Frontal cortex (tissue), 4 donors: Measurements from ENCODE around the gene FLCN. TPM values are rescaled to one million over a fixed set of nuclear protein-coding genes. Genes with fewer than 3 reads are reported as not detected.
A peak's percentile ranks its signal among the peaks of the same experiment; 100 is the strongest.
"Not testable (repeated sequence)": the region's sequence is repeated elsewhere in the genome, so short reads cannot be mapped to it uniquely, and the experiment has no call there.

Experiments
- DNase-seq, 2 donors: peaks; one replicate each; pipeline ENCODE4 v3.0.0; 2012; ENCODE audit warnings: low spot score in 2 of 2
- FAIRE-seq: peaks from 2 replicates; lab custom pipeline; 2012; peaks lifted over from hg19 to GRCh38; lab: Jason Lieb, UNC
- total RNA-seq: library from RNA; depleted of rRNA; stranded (reverse); fragments of >200 nt; gene quantifications from one replicate; pipeline ENCODE4 v1.2.3, GENCODE V29; 2014
- donor health status: control.
- donor health status: control.
- donor health status: control.

FLCN gene, protein sequence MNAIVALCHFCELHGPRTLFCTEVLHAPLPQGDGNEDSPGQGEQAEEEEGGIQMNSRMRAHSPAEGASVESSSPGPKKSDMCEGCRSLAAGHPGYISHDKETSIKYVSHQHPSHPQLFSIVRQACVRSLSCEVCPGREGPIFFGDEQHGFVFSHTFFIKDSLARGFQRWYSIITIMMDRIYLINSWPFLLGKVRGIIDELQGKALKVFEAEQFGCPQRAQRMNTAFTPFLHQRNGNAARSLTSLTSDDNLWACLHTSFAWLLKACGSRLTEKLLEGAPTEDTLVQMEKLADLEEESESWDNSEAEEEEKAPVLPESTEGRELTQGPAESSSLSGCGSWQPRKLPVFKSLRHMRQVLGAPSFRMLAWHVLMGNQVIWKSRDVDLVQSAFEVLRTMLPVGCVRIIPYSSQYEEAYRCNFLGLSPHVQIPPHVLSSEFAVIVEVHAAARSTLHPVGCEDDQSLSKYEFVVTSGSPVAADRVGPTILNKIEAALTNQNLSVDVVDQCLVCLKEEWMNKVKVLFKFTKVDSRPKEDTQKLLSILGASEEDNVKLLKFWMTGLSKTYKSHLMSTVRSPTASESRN
- total RNA-seq, result 31.4 TPM

DNA sequence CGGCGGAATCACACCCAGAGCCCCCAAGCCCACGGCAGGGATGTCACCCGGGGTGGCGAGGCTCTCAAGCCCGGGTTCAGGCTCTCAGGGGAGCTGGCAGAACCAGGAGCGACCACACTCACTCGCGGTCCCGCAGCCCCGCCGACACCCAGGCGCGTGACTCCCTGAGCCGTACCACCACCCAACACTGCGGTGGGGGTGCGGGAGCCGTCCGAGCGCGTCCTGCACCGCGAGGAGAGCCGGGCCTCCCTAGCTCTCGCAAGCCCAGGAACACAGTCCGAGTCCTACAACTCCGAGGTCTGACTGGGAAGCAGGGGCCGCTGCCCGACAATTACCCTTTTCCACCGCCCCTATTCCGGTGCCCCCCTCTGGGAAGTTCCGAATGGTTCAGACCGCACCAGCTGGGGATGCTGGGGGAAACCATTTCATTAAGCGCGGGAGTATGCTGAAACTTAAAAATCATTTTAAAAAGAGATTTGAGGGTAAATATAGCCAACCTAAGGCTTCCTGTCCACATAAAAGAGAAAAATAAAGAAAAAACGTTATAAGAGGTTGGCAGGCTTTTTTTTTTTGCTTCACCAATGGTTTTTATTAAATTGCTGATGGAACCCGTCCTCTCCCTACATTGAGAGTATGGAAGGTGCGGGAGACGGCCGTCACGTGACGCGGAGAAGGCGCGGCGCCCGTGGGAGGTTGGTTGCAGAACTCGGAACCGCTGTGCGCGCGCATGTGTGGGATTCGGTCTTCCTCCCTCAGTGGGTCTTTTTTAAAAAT lies at the start of gene FLCN:
Gene FLCN (minus strand): TSS at position 143 of the 774 bp plus-strand sequence. CDS start 9,031 bp downstream, outside the sequence.
- FAIRE-seq, result no peak
- peak; percentile 84 to 85 for DNase-seq

DNA sequence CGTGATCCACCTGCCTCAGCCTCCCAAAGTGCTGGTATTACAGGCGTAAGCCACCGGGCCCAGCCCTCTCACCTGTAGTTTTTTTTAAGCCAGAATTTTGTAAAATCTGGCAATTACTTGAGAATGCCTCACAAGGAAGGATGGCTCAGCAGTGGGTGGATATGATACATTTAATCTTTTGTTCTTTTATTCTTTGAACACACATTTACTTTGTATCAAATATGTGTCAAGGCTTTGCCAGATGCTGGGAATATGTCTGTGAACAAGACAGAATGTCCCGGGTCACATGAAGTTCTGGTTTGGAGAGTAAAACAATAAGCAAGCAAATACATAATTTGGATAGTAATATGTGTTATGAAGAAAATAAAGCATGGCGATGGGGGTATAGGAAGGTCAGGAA lies 49.0 kb upstream of the FLCN start:
- FAIRE-seq (no peak), DNase-seq (no peak)

DNA sequence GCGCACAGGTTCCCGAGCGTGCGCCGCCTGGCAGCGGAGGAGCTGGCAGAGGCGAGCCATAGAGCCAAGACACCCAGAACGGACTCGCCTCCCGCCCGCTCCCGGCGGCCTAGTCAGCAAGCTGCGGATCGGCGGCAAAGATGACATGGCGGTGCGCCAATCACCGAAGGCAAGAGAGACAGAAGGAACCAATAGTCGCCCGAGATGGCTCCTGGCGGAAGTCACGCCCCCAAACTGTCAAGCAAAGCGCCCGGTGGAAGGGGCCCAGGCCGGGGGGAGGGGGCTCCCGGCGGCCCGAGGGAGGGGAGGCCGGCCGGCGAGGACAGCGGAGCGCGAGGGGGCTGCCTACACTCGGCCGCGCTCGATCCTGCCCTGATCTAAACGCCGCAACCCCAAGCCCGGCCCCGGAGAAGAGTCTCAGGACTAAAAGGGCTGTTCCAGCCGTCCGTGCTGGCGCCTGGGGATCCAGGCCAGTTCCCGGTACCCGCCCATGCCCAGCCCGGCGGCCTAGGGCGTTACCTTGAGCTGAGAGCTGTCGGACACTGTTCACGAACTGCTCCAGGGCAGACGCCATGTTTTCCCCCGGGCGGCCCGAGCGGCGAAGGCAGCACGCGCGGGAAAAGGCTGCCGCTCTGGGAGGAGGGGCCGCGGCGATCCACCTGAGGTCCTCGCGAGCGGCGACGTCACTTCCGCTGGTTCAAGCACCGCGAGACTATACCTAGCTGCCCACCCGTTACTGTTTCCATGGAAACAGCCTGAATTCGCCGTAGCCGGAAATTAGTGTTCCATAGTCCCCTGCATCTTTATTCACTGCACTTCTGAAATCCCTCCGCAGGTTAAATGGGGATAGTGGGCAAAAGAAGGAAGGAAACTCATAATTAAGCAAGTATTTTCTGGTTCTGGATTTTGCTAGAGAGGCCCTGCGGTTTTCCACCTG lies 43.9 kb upstream of the FLCN start, which contains the start of gene COPS3:
Gene COPS3 (minus strand): TSS at position 634 of the 937 bp plus-strand sequence. CDS start 60 bp downstream, at position 574.
- FAIRE-seq (peak; percentile 65), DNase-seq (peak; percentile 91 to 97)

DNA sequence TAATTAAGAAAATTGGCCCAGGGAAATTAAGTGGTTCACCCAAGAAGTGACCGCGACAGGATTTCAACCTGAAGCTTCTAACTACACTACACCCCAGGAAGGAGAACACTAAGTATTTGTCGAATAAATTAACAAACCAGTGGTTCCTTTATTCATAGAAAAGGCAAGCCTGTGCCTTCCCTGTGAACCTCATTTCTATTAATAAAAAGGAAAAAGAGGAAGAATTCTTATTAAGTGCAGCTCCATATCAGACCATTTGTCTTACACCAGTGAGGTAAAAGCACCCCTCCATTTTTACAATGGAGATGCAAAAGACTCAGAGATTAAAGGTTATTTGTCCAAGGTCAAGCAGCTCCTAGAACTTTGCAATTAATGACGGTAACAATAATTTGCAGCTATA lies 42.3 kb upstream of the FLCN start:
- DNase-seq (no peak), FAIRE-seq (no peak)

DNA sequence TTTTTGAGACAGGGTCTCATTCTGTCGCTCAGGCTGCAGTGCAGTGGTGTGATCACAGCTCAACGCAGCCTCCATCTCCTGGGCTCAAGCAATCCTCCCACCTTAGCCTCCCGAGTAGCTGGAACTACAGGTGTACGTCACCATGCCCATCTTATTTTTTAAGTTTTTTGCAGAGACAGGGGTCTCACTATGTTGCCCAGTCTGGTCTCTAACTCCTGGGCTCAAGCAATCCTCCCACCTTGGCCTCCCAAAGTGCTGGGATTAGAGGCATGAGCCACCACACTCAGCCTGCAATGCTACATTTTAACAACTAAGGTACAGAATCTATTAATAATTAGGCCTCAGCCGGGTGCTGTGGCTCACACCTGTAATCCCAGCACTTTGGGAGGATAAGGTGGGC lies 40.5 kb upstream of the FLCN start:
- DNase-seq, FAIRE-seq: not testable (repeated sequence)

DNA sequence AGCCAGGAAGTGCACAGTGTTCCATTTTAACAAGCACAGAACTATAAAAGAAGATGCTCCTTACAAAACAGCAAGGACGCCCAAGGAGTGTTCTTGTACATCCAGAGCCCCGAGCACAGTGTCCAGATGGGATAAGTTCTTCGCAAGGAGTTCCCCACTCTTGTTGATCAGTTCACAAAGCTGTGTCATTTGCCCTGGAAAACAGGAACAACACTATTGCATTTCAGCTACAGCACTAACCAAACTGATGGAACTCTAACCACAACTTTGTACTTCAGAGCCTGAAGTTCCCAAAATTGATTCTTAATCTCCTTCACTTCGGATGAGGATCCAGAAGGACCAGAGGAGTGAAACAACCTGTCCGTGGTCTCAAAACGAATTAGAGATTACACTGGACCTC lies 39.0 kb upstream of the FLCN start:
- FAIRE-seq (no peak), DNase-seq (no peak)

DNA sequence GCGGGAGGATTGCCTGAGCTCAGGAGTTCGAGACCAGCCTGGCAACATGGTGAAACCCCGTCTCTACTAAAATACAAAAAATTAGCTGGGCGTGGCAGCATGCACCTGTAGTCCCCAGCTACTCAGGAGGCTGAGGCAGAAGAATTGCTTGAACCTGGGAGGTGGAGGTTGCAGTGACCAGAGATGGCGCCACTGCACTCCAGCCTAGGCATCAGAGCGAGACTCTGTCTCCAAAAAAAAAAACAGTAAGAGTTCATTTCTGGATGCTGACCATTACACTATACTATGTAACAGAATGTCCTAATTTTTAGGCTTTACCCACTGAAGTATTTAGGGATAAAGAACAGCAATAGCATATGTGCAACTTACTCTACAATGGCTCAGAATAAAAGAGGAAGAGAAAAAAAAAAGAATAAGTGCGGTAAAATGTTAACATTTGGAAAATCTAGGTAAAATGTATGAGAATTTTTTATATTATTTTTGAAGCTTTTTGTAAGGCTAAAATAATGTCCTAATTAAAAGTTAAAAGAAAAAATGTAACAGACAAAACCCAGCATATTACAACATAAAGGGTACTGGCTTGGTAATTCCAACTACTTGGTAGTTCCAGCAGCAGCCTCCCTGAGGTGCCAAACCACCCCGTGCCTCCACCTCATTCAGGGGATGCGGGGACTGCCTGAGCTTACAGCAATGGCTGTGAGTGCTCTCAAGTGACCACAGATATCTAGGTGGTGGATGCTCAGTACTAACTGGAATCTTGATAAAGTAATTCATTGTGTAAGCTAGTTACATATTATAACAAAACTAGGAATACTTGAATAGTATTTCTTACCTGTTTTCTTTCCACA lies 33.2 kb upstream of the FLCN start:
- FAIRE-seq, result no peak
- DNase-seq, result no peak

DNA sequence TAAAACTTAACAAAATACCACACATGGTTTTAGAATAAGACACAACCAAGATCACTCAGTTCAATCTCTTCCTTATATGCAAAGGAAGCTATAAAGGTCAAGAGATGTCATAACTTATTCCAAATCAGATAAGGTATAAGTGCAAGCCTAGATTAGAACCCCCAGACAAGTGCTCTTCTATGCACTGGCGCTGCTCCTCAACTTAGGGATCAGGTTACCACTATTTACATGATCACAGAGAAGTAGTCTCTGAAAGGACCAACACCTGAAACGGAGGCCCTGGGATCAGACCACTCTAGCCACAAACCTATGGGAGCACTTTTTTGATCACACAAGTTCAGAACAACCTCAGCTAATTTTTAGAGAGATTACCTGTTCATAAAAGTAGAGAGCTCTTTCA lies 27.5 kb upstream of the FLCN start:
- FAIRE-seq (no peak), DNase-seq (no peak)

DNA sequence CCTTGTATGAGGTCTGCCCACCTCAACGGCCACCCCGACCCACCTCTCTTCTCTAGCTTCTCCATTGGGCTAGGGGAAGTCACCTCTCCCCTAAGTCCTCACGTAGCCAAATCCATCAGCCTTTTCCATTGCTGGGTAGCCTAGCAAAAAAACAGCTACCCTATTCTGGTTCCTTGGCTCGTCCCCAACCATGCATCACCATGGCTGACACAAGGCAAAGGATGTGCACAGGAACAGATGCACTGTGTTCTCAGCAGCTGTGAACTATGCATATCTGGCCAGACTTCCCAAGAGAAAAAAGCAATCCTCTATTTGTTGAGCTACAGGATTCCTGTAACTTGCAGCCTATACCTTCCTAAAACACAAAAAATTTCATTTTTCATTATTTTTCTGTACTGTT lies 22.0 kb upstream of the FLCN start:
- no peak for FAIRE-seq
- DNase-seq, result peak in 1 of 2 donors; percentile 30

DNA sequence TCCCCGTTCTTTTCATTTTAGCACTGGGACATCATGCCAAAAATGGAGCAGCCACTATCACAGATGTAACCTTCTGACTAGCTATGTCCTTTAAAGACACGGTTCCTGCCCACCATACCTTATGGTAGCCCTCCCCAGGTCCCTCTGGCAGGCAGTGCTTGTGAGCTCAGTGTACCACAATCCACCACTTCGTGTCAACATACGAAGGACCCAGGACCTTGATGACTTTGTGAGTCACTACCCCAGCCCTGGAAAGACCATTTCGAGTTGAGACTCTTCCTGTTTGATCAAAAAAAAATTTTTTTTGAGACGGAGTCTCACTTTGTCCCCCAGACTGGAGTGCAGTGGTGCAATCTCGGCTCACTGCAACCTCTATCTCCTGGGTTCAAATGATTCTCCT lies 21.0 kb upstream of the FLCN start:
- DNase-seq (no peak), FAIRE-seq (no peak)

DNA sequence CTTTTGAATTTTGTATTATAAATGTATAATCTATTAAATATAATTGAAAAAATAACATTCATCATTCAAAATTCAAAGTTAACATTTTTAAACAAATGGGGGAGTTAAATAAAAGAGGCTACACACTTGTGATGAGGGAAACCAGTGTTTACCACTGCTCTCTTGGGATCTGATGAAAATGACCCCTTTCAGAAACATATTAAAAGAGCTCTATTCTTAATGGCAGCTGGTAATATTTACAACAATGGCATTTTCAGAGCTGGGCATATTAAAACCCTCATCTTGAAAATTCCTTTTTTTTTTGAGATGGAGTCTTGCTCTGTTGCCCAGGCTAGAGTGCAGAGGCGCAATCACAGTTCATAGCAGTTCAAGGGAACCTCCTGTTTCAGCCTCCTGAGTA lies 19.3 kb upstream of the FLCN start:
- DNase-seq (no peak), FAIRE-seq (peak; percentile 65)

DNA sequence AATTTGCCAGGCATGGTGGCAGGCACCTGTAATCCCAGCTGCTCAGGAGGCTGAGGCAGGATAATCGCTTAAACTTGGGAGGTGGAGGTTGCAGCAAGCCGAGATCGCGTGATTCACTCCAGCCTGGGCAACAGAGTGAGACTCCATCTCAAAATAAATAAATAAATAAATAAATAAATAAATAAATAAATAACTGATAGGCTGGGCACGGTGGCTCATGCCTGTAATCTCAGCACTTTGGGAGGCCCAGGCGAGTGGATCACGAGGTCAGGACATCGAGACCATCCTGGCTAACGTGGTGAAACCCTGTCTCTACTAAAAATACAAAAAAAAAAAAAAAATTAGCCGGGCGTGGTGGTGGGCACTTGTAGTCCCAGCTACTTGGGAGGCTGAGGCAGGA lies 18.7 kb upstream of the FLCN start:
- FAIRE-seq, DNase-seq: not testable (repeated sequence)

DNA sequence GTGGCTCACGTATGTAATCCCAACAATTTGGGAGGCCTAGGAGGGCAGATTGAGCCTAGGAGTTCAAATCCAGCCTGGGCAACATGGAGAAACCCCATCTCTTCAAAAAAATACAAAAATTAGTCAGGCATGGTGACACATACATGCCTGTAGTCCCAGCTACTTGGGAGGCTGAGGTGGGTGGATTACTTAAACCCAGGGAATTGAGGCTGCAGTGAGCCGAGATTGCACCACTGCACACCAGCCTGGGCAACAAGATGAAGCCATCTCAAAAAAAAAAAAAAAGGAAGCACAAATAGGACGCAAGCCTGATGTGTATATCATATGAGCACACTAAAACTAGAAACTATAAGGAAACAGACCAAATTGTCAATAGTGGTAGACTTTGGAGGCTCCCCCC lies 17.1 kb upstream of the FLCN start:
- FAIRE-seq, result no peak
- DNase-seq, result no peak

DNA sequence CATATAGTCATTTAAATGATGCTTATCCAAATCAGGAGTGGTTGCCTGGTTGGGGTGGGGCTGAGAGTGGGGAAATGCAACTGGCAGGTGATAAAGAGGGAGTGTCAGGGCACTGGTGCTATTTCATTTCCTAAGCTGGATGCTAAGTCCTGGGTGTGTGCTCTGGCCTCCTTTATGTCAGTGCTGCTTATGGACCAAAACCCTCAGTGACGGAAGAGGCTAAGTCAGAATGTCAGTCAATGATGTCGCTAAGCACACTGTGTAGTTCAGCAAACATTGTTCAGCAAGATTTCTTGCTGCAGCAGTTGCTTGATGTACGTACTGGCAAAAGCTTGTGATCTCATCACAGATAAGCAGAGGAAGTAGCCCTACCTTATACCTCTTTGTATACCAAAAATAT lies 16.4 kb upstream of the FLCN start:
- no peak for DNase-seq
- no peak for FAIRE-seq

DNA sequence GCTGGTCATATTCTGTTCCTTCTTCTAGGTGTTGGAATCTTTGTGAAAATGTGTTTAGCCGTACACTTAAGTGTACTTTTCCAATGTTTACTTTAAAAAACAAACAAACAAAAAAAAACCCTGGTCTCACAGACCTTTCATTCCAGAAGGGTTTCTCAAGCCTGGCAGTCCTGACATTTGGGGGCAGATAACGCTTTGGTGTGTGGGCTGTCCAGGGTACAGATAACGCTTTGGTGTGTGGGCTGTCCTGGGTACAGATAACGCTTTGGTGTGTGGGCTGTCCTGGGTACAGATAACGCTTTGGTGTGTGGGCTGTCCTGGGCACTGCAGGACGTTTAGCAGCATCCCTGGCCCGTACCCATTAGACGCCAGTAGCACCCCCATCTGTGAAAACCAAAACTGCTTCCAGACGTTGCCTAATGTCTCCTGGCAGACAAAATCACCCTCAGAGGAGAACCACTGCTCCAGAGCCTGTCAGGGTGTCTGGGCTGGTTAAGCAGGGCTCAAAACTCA lies 15.2 kb upstream of the FLCN start:
- FAIRE-seq (no peak), DNase-seq (no peak)

DNA sequence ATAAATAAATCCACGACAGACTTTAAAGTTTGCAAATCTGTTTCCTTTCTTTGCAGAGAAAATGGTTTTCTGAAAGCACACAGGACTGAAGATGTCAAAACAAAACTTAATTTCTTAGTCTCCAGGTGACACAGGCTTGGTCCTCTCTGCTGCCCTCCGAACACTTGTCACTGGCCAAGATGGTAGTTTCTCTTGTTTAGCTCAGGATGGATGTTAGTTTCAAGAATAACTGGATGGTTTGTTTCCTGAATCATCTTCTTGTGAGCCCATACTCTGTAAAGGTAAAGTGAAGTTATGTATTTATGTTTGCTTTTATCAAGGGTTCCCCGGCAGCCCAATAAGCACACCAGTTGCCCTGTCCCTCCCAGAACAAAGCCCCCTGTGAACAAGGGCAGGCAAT lies 9.9 kb upstream of the FLCN start:
- FAIRE-seq, result no peak
- no peak for DNase-seq

DNA sequence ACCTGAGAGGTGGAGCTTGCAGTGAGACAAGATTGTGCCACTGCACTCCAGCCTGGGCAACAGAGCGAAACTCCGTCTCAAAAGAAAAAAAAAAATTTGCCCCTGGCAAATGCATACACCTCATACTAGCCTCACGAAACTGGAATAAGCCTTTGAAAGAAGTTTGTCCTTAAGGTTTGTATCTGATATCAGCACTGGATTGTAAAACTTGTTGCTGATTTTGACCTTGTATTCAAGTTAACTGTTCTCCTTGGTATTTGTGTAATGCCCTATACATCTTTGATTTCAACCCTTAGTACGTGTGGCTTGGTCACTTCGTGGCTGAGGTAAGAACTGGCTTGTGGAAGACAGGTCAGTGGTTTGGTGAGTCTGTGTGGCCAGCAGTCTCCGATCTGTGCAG lies 6.2 kb upstream of the FLCN start:
- no peak for DNase-seq
- no peak for FAIRE-seq

DNA sequence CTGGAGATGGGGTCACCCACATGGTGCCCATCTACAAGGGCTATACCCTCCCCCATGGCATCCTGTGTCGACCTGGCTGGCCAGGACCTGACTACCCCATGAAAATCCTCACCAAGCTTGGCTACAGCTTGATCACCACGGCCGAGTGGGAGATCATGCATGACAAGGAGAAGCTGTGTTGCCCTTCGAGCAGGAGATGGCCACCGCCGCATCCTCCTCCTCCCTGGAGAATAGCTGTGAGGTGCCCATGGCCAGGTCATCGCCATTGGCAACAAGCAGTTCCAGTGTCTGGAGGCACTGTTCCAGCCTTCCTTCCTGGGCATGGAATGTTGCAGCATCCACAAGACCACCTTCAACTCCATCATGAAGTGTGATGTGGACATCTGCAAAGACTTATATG lies 5.3 kb upstream of the FLCN start:
- FAIRE-seq (no peak), DNase-seq (no peak)

DNA sequence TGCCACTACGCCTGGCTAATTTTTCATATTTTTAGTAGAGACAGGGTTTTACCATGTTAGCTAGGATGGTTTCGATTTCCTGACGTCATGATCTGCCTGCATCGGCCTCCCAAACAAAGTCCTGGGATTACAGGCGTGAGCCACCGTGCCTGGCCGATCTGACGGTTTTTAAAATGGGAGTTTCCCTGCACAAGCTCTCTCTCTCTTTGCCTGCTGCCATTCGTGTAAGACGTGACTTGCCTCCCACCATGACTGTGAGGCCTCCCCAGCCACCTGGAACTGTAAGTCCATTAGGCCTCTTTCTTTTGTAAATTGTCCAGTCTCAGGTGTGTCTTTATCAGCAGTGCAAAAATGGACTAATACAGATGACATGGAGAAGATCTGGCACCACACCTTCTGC lies 4.7 kb upstream of the FLCN start:
- no peak for FAIRE-seq
- DNase-seq, result no peak
